Measurements from ENCODE around the gene UVSSA.

The UVSSA gene, protein sequence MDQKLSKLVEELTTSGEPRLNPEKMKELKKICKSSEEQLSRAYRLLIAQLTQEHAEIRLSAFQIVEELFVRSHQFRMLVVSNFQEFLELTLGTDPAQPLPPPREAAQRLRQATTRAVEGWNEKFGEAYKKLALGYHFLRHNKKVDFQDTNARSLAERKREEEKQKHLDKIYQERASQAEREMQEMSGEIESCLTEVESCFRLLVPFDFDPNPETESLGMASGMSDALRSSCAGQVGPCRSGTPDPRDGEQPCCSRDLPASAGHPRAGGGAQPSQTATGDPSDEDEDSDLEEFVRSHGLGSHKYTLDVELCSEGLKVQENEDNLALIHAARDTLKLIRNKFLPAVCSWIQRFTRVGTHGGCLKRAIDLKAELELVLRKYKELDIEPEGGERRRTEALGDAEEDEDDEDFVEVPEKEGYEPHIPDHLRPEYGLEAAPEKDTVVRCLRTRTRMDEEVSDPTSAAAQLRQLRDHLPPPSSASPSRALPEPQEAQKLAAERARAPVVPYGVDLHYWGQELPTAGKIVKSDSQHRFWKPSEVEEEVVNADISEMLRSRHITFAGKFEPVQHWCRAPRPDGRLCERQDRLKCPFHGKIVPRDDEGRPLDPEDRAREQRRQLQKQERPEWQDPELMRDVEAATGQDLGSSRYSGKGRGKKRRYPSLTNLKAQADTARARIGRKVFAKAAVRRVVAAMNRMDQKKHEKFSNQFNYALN

DNA sequence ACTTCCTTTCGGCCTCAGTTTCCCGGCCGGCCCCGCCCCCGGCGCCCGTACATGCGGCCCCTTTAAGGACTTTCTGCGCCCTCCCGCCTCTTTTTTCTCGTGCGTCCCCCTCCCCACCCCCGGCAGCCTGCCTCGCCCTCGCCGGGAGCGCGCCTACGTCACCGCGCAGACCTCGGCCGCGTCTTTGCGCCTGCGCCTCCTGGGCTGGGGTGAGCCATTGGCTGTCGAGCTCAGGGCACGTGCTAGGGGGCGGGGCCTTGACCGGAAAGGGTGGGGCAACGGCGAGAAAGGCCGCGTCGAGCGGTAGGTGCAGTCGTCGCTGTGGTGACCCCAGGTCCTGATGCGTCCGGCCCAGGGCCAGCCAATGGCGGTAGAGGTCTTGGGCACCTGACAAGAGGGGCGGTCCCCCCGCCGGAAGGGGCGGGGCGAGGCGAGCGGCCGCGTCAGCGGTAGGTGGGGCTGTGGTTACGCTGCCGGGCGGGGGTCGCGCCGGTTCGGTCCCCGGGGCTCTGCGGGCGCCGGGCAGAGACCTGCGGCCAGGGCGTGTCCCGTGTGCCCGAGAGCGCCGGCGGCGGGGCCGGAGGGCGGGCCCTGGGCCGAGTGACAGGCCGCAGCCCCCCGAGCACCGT is at the start of gene UVSSA:
Gene UVSSA (plus strand): TSS at position 428 of the 629 bp plus-strand sequence. CDS start 884 bp downstream, outside the sequence.
- DNase-seq: peak; percentile 90 to 97

DNA sequence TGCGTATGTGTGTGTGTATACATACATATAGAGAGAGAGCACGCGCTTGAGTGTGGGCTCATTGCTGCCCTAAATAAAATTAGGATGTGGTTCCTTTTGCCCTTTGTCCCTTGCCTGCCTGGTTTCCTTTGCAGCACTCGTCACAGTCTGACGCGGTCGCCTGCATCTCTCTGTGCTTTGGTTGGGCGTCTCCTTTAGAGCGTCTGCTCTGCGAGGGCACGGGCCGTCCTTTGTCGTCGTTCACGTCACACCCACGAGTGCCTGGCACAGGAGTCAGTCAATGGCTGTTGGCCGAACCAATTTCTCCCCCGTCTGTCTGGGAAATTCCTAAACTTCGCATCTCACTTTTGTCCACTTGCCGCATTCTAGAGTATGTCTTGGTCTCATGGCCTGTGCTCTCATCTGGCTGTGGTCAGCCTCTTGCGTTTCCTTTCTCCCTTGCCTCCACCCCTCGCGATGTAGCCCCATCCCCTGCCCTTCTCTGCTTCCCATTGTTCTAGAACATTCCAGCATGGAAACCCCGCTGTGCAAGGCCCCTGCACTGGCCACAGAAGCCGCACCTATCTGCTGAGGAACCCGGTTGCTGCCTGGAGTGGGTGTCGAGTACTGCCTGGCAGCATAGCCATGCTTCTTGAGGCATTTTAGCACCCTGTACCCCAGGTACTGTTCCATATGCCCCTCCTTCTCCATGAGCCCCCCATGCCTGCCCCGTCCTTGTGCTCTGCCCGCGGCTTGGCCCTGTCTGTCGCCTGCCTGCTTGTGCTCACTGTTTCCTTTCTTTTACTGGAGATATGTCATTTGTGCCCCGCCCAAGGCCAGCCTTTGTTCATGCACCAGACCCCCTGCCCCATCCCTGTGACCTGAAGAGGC is 49.3 kb upstream of the UVSSA start:
- DNase-seq: no peak

DNA sequence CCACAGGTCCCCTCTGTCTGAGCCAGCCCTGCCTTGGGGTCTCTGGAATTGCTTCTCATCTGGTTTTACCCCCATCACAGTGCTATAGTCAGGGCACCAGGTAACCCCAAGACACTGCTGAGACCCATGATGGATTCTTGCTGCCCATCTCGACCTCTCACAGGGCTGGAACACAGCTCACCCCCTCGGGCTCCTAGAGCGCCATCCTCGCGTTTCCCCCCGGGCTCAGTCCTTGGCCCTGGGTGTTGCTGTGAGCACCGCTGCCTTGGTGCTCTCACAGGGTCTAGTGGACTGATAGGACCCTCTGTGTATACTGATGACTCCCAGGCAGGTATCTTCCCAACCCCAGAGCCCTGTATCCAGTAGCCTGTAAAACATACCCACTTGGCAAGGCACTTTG is 48.5 kb upstream of the UVSSA start:
- DNase-seq: no peak

DNA sequence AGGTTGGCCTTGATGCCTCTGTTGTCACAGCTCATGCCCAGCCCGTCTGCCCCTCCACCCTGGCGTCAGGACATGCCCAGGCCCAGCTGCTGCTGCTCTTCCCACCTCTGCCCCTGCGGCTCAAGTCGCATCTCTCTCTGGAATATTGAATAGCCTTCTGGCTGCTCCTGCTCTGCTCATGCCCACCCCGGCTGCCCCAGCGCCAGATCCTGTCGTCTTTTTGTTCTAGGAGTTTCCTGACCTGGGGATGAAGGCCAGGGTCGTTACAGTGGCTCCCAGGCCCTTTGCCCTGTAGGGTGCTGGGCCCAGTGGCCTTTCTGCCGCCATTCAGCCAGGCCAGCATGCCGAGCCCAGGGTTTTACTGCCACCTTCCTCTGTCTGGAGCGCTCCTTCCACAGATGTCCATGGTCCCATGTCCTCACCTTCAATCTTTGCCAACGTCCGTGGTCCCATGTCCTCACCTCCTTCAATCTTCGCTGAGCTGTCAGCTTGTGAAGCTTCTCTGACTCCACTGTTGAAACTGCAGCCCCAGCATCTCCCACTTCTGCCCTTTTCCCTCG is 47.6 kb upstream of the UVSSA start:
- no peak for DNase-seq

DNA sequence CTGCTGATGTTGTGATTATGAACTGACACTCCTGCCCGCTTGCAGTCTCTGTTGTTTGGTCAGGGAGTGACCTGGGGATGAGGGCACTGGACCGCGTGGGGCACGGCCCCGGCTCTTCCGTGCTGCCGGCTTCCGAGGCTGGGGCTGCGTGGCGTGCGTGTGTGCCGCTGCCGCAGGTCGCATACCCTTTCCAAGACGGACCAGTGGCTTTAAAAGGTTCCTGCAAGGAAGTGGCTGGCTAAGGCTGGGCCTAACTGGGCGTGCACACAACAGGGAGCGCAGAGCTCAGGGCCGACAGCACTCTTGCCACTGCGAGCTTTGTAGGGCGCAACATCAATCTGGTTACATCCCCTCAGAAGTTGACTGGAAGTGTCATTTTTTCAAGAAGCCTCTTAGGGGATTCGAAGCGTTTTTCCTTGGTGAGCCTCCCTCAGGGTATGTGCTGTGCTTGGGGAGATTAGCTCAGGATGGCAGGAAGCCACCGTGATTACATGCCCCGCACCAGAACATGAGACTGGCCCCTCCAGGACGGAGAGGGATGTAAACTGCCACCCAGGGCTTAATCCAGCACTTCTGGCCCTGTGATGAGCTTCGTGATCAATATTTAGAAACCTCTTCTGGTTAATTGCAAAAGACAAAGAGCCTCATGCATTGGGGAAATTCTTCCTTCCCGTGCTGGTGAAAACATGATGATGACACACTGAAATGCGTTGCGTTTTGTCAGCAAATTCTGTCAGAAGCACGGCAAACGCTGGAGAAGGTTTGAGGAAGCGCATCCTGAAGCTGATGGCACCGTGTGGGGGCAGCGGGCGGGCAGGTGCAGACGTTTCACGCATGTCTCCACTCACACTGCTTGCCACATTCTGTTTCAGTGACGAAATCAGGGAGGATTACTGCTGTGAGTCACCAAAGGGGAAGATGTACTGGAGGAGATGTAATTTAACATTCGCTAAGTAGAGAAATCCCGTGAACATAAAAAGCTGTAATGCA is 46.2 kb upstream of the UVSSA start:
- DNase-seq: no peak

DNA sequence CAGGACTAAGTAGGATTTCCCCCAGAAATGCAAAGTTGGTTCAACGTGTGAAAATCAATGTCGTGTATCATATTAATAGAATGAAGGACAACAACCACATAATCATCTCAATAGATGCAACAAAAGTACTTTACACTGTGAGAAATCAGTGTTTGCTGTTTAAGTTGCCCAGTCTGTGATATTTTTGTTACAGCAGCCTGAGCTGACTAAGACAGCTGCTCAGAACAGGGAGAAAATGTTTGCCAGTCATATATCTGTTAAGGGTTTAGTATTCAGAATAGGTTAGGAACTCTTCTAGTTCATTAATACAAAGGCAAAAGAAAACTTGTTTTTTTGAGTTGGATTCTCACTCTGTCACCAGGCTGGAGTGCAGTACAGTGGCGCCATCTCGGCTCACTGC is 44.8 kb upstream of the UVSSA start:
- DNase-seq: no peak

DNA sequence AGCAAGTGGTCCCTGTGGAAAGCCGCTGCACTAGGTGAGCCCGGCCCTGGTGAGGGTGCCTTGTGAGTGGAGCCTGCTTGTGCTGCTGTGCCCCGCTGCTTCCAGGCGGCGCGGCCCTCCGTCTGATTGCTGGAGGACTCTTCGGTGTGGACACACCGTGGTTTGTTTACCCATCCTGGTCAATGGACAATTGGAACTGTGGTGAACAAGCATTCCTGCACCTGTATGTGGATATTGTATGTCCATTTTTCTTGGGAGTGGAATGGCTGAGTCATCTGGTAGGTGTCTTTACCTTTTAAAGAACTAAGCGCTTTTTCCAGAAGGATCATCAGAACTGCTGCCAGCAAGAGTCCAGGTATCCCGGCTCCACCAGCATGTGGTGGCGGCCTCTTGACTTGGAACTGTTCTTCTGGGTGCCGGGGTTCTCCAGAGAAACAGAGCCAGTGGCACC is 41.7 kb upstream of the UVSSA start:
- no peak for DNase-seq

DNA sequence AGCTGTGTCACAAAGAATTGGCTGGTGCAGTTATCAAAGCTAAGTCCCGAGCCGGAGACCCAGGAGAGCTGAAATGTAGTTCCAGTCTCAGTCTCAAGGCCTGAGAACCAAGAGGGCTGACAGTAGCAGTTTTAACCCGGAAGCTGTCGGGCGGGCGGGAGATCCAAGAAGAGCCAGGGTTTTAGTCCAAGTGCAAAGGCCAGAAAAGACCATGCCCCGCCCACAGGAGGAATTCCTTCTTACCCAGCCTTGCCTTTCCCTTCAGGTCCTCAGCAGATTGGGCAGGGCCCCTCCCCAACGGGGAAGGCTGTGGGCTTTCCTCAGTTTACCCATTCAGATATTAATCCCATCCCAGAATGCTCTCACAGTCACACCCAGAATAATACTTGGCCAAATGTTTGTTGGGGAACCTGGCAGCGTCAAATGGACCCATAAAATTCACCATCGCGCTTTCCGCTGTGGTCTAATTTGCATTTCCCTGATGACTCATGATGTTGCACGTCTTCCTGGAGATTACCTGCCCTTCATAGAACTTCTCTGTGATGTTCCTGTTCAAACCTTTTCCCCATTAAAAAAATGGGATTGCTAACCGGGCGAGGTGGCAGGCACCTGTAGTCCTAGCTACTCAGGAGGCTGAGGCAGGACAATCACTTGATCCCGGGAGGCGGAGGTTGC is 41.1 kb upstream of the UVSSA start:
- DNase-seq: no peak

DNA sequence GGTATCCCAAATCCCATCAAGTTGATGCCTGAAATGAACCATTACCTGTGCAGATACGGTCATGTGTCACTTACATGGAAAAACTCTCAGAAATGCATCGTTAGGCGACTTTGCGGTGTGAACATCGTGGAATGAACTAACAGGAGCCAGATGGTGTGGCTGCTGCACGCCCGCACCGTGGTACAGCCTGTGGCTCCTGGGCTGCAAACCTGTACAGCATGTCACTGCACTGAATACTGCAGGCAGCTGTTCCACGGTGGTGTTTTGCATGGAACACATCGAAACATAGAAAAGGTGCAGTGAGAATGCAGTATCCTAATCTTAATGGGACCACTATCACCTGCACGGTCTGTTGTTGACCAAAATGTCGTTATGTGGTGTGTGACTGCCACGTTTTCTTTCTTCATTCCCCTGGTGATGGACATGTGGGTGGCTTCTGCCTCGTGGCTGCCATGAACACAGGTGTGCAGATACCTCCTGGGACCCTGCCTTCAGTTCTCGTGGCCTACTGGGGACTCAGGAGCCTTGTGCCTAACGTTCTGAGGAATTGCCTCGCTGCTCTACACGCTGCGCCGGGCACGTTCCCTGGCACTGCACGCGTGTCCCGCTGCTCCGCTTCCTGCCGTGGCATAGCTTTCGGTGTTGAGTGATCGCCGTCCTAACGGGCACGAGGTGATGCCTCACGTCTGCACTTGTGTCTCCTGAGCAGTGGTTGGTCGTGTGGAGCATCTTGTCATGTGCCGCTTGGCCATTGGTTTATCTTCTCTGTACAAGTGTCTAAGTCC is 38.9 kb upstream of the UVSSA start:
- DNase-seq: no peak

DNA sequence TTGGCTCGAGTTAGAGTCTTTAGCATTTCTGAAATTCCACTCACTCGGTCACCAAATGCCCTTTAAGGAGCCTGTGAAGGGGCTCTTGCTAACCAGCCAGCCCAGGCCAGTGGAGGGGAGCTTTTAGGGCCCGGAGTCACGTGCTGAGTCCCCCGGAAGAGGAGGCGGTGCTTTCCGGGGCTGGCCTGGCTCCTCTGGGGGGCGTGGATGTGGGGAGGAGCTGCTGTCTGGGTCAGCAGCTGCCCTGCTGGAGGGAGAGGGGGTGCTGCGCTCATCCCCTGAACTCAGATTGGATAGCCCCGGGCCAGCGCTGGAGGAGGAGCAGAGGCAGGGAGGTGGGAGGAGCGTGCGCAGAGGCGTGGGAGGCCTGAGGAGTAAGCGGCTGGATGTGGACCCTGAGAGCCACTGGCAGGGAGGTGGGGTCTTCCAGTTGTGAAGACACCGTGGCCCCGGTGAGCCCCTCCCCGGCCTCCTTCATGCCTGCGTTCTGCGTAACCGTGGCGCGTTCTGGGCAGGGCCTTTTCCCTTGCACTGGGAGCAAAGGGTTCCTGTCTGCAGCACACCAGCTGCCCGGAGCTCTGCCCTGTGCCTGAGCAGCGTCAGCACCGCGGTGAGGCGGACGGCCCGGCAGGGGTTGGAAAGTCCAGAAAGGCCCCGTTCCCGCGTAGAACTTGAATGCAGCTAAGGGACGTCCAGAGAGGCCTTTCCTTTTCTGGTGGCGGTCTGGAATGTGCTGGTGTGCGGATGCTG is 37.6 kb upstream of the UVSSA start:
- no peak for DNase-seq

DNA sequence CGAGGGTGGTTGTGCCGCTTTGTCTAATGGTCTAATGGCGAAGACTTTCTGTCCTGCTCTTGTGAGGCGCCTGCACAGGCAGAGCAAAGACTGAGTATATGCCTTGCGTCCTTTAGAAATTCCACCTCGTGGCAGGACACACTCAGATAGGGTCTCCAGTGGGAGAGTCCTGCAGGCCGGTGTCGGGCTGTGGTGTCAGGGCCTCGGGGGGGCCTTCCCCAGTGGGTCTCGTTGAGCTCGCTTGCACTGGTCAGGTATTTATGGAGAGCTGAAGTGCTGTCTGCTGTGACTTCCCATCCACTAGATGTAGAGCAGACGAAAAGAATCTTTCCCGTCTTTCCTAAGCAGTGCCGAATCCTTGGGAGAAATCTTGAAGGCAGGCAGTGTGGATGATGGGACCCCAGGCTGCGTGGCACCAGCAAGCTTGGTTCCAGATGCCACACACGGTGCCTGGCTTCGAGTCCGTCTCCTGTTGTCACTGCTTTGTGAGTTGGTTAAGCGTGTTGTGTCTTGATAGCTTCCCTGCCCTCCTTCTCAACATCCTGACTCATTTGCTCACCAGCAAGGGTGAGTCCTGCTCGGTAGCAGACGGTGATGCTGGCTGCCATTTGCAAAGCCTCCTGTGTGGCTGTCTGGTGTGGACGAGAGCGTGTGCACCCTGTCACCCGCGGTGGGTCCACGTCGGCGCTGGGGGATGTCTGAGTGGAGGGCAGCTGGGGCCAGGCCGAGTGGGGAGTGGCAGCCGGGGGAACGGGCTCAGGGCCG is 36.8 kb upstream of the UVSSA start:
- DNase-seq: no peak

DNA sequence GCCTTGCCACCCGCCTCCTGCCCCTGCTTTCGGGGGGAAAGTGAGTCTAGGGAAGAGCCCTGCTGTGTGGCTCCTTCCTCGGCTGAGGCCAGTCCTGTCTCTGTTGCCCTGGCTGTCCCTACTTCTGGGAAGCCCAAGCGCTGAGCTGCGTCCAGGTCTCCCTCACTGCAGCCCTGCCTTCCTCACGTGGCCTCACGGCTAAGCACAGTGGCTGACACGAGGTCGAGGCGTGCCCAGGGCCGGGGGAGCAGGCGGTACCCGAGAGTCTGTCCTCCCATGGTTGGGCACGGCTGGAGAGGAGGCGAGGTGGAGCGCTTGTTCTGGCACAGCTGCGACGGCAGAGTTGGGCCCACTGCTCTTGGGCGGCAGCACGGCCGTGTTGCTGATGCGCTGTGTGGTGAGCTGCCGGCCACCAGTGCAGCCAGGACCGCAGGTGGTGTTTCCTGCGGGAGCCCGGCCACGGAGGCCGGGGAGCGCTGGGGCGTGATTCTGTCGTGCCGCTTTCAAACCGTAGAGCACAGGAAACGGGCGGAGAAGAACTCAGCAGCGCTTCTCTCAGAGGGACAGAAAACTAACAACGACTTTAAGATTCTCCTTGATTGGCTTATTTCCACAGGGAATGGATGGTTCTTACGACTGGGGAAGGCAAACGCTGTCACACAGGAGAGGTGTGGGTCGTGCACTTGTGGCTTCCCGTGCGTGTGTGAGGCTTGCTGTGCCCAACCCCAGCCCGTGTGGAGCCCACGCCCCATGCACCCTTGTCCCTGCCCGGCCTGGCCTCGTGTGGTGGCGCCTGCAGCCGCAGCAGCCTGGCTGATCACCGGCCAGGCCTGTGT is 36.0 kb upstream of the UVSSA start:
- DNase-seq: no peak

DNA sequence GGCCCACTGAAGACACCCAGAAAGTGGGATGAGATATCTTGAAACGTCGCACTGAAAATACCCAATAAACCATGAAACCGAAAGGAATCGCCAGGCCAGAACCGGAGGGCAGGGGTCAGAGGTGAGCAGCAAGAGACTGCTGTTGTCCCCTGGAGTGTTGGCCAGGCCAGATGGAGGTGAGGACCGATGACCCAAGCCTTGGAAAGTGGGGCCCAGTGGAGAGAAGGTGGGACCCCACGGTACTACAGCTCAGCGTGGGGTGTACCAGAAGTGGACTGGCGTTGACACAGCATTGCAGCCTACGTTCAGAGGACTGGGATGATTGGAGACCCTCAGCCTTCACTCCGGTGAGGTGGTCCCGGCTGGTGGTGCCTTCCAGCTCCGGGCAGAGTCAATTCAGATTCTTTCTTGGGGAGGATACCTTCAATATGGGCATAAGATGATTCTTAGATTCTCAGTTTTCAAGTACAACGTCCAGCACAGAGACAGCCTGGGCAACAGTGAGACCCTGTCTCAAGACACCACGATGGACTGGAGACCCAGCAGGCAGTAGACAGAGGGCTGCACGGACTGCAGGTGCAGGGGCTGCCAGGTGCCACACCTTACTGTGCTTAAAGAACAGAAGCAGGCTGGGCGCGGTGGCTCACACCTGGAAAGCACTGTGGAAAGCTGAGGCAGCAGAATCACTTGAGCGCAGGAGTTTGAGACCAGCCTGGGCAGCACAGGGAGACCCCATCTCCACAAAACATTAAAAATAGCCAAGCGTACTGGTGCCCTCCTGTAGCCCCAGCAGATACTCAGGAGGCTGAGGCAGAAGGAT is 34.0 kb upstream of the UVSSA start:
- DNase-seq: no peak

DNA sequence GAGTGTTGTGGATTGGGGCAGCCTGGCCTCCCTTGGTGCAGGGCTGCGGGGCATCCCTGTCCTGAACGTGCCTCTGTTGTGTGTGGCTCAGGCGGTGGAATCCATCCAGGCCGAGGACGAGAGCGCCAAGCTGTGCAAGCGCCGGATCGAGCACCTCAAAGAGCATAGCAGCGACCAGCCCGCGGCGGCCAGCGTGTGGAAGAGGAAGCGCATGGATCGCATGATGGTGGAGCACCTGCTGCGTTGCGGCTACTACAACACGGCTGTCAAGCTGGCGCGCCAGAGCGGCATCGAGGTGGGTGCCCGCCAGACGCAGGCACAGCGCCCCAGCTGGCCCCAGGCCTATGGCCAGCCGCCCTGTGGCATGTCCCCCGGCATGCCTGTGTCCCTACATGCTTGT is 31.7 kb upstream of the UVSSA start:
- no peak for DNase-seq

DNA sequence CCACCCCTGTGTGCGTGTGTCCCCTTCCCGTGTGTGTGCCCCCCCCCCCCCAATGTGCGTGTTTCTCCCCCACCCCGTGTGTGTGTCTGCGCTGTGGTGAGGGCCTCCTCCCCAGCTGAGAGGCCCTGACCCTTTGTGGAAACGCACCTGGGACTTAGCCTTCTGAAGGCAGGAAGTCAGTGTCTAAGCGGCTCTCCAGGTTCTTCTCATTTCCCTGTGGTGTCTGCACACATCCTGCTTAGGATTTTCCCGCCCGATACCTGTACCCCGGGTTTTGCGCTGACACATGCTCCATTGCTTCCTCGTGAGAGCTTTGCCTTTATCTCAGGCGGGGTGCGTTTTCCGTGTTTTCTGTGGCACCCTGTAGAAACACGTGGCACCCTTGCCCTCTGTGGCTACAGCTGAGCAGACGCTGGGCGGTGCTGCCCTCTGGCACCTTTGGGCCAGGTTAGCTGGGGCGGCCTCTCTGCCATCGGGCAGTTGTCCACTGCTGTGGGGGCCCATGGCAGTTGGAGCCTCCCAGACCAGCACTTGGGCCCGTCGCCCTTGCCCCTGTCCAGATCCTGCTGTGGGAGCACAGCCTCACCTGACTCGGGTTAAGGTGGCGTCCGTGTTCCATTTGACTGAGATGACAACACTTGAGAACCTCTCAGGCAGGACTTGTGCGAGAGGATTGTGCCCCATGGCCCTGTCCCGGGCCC is 31.0 kb upstream of the UVSSA start:
- DNase-seq: no peak
